ENCODE data around the gene DDA1.

DNA sequence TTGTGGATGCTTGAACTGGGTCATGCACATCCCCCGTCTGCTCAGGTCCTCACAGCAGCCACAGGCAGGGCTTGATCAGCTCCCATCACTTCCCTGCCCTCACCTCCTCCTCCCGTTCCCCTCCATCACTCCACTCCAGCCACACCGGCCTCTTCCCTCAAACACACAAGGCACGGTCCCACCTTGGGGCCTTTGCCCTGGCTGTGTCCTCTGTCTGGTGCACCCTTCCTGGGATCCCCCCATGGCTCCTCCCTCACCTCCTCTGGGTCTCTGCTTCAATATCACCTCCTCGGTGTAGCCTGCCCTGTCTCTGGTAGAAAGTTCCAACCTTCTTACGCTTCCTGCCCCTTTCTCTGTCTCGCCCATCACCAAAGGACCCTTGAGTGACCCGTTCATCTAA is 44.0 kb downstream of the DDA1 start:
- TF ChIP-seq, protein P1, sequence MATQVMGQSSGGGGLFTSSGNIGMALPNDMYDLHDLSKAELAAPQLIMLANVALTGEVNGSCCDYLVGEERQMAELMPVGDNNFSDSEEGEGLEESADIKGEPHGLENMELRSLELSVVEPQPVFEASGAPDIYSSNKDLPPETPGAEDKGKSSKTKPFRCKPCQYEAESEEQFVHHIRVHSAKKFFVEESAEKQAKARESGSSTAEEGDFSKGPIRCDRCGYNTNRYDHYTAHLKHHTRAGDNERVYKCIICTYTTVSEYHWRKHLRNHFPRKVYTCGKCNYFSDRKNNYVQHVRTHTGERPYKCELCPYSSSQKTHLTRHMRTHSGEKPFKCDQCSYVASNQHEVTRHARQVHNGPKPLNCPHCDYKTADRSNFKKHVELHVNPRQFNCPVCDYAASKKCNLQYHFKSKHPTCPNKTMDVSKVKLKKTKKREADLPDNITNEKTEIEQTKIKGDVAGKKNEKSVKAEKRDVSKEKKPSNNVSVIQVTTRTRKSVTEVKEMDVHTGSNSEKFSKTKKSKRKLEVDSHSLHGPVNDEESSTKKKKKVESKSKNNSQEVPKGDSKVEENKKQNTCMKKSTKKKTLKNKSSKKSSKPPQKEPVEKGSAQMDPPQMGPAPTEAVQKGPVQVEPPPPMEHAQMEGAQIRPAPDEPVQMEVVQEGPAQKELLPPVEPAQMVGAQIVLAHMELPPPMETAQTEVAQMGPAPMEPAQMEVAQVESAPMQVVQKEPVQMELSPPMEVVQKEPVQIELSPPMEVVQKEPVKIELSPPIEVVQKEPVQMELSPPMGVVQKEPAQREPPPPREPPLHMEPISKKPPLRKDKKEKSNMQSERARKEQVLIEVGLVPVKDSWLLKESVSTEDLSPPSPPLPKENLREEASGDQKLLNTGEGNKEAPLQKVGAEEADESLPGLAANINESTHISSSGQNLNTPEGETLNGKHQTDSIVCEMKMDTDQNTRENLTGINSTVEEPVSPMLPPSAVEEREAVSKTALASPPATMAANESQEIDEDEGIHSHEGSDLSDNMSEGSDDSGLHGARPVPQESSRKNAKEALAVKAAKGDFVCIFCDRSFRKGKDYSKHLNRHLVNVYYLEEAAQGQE (IDR thresholded peaks at IDR 0.05; ENCODE audit: insufficient read depth in 1 of 2, low read depth in 2 of 2, low read length in 2 of 2) = no peak
- no peak for TF ChIP-seq TAF1 (IDR thresholded peaks at IDR 0.05; ENCODE audit: borderline replicate concordance, insufficient read depth, low read length)
- no peak for TF ChIP-seq POLR2AphosphoS5 (IDR thresholded peaks at IDR 0.05; ENCODE audit: low read depth, low read length)

Measured in PFSK-1 (cell line).